Measurements from ENCODE around the gene PDE4B. TPM values are rescaled to one million over a fixed set of nuclear protein-coding genes. Genes with fewer than 3 reads are reported as not detected.

The PDE4B gene
- total RNA-seq, 1 donor from 2014 or later: 29.0 TPM

DNA sequence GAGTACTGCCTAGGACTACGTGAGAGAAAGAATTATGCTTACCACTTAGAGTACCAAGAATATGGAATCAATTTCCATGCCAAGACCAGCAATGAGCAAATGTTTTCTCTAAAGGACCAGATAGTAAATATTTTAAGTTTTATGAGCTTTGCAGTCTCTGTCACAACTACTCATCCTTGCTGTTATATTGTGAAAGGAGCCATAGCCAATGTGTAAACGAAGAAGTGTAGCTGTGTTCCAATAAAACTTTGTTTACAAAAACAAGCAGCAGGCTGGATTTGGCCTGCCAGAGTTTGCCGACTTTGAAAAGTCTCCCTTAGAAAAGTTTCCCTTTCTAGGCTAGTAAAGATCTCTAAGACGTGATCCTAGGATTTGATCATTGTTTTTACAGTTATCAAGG is 128.8 kb downstream of the PDE4B start:
- Histone ChIP-seq H3K36me3 (no peaks in the 10 kb centered on the region), H3K27me3 (no peaks in the 10 kb centered on the region), H3K9me3 (no peaks in the 10 kb centered on the region), H3K4me1 (no peaks in the 10 kb centered on the region), H3K27ac (no peak overlapping the region), H3K4me3 (no peak overlapping the region)
- TF ChIP-seq, protein P1, sequence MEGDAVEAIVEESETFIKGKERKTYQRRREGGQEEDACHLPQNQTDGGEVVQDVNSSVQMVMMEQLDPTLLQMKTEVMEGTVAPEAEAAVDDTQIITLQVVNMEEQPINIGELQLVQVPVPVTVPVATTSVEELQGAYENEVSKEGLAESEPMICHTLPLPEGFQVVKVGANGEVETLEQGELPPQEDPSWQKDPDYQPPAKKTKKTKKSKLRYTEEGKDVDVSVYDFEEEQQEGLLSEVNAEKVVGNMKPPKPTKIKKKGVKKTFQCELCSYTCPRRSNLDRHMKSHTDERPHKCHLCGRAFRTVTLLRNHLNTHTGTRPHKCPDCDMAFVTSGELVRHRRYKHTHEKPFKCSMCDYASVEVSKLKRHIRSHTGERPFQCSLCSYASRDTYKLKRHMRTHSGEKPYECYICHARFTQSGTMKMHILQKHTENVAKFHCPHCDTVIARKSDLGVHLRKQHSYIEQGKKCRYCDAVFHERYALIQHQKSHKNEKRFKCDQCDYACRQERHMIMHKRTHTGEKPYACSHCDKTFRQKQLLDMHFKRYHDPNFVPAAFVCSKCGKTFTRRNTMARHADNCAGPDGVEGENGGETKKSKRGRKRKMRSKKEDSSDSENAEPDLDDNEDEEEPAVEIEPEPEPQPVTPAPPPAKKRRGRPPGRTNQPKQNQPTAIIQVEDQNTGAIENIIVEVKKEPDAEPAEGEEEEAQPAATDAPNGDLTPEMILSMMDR (IDR thresholded peaks at IDR 0.05): no peak
- TF ChIP-seq POLR2AphosphoS5 (IDR thresholded peaks at IDR 0.05; ENCODE audit: insufficient read depth in 1 of 2, low read depth in 1 of 2) (no peak), POLR2A (IDR thresholded peaks at IDR 0.05) (no peak)
- intact Hi-C loops (cut with DNase I): no loop called here
- no peak for DNase-seq (ENCODE audit: extremely low spot score in 2 of 2)

DNA sequence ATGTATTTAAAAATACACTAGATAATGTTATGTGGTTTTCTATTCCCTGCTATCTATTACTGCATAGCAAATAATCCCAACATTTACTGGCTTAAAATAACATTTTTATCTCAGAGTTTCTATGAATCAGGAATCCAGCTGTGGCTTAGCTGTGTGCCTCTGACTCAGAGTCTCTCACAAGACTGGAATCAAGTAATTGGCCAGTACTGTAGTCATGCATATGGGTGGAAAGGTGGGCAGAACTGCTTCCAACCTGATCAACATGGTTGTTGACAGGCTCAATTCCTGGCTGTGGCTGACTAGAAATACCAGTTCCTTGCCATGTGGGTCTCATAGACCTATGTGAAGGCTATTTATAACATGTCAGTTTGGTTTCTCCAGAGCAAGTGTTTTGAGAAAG is 131.8 kb downstream of the PDE4B start:
- H3K4me1 ChIP-seq: no peaks in the 10 kb centered on the region
- H3K27me3 ChIP-seq: no peaks in the 10 kb centered on the region
- DNase-seq (ENCODE audit: extremely low spot score in 2 of 2): no peak
- H3K27ac ChIP-seq: no peak overlapping the region
- intact Hi-C loops (cut with DNase I): no loop called here
- TF ChIP-seq, protein P1 (IDR thresholded peaks at IDR 0.05): no peak
- TF ChIP-seq POLR2A (IDR thresholded peaks at IDR 0.05): no peak
- TF ChIP-seq POLR2AphosphoS5 (IDR thresholded peaks at IDR 0.05; ENCODE audit: insufficient read depth in 1 of 2, low read depth in 1 of 2): no peak
- no peaks in the 10 kb centered on the region for H3K36me3 ChIP-seq
- no peak overlapping the region for H3K4me3 ChIP-seq
- no peaks in the 10 kb centered on the region for H3K9me3 ChIP-seq

GRCh38 chr1:65938506-65938905 is 145.8 kb downstream of the PDE4B start:
- intact Hi-C loops (cut with DNase I): no loop called here
- no peaks in the 10 kb centered on the region for H3K27me3 ChIP-seq
- no peaks in the 10 kb centered on the region for H3K9me3 ChIP-seq
- TF ChIP-seq, protein P1 (IDR thresholded peaks at IDR 0.05): no peak
- TF ChIP-seq POLR2AphosphoS5 (IDR thresholded peaks at IDR 0.05; ENCODE audit: insufficient read depth in 1 of 2, low read depth in 1 of 2) (no peak), POLR2A (IDR thresholded peaks at IDR 0.05) (no peak)
- H3K4me3 ChIP-seq: no peak overlapping the region
- no peak for DNase-seq (ENCODE audit: extremely low spot score in 2 of 2)
- no peak overlapping the region for H3K27ac ChIP-seq
- no peaks in the 10 kb centered on the region for H3K36me3 ChIP-seq
- H3K4me1 ChIP-seq: no peaks in the 10 kb centered on the region

DNA sequence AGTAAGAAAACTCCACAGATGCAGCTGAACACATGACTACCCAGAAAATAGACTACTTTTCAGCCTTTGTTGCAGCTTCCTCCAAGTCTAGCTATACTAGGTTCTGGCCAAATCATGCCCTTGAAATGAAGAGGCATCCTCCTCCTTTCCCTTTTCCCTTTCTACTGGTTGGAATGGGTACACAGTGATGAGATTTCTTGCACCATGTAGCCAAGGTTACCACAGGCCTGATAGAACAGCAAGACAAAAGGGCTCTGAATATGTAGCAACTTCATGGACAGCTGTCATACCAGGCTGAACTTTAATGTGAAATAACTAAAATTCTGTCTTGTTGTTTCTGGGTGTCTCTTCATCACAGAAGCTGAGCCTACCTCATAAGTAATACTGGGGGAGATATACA is 146.5 kb downstream of the PDE4B start:
- DNase-seq (ENCODE audit: extremely low spot score in 2 of 2): no peak
- TF ChIP-seq, protein P1 (IDR thresholded peaks at IDR 0.05): no peak
- TF ChIP-seq POLR2AphosphoS5 (IDR thresholded peaks at IDR 0.05; ENCODE audit: insufficient read depth in 1 of 2, low read depth in 1 of 2) (no peak), POLR2A (IDR thresholded peaks at IDR 0.05) (no peak)
- no peak overlapping the region for H3K27ac ChIP-seq

DNA sequence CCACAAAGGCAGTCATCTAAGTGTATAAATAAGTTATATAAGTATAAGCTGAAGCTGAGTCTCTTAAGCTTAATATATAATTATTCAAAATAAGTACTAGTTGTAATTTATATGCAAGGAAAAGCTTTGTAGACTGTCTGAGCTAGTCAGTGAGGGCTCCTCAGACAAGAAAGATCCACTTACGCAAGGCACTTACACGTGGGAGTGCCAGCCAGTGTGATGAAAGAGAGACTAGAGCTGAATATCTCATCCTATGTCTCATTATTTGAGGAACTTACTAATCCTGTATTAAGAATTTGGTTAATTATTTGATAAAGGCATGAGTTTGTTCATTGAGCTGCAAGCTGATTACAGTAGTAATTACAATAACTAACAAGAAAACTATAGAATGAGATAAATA is 146.9 kb downstream of the PDE4B start:
- no peak for DNase-seq (ENCODE audit: extremely low spot score in 2 of 2)

More for the DNA sequence above, 146.5 kb downstream of the PDE4B start:
- no peak overlapping the region for H3K4me3 ChIP-seq
- H3K27me3 ChIP-seq: no peaks in the 10 kb centered on the region
- no peaks in the 10 kb centered on the region for H3K36me3 ChIP-seq
- intact Hi-C loops (cut with DNase I): no loop called here
- no peaks in the 10 kb centered on the region for H3K4me1 ChIP-seq
- H3K9me3 ChIP-seq: no peaks in the 10 kb centered on the region

More for the DNA sequence above, 146.9 kb downstream of the PDE4B start:
- no peak overlapping the region for H3K4me3 ChIP-seq
- no peaks in the 10 kb centered on the region for H3K36me3 ChIP-seq
- intact Hi-C loops (cut with DNase I): no loop called here
- no peaks in the 10 kb centered on the region for H3K27me3 ChIP-seq
- no peaks in the 10 kb centered on the region for H3K9me3 ChIP-seq
- no peaks in the 10 kb centered on the region for H3K4me1 ChIP-seq
- H3K27ac ChIP-seq: no peak overlapping the region
- TF ChIP-seq POLR2A (IDR thresholded peaks at IDR 0.05) (no peak), POLR2AphosphoS5 (IDR thresholded peaks at IDR 0.05; ENCODE audit: insufficient read depth in 1 of 2, low read depth in 1 of 2) (no peak)
- TF ChIP-seq, protein P1 (IDR thresholded peaks at IDR 0.05): no peak

Data from vagina (tissue), 2 donors.